MM.1S (cell line): ENCODE data around the gene GTF2H4.

Experiments used
- DNase-seq: peaks from one replicate; pipeline ENCODE4 v3.0.0-alpha.2; 2015
- H2AFZ ChIP-seq: fragments of 300-600 bp; sonication (generic); 2 replicates; pipeline ENCODE4 v1.6.0; 2016; ENCODE audit warnings: antibody characterized with exemption, low read length
- H3F3A ChIP-seq: fragments of 300-600 bp; sonication (generic); 2 replicates; pipeline ENCODE4 v1.6.1; 2016; ENCODE audit warnings: mild to moderate bottlenecking, antibody characterized with exemption, low read length, moderate library complexity, mixed read lengths; ENCODE audit not compliant: insufficient read depth
- H3K27ac ChIP-seq: fragments of 300-600 bp; sonication (generic); 2 replicates; pipeline ENCODE4 v1.5.1; 2016; ENCODE audit warnings: mild to moderate bottlenecking, low read length
- H3K27me3 ChIP-seq: fragments of 300-600 bp; sonication (generic); replicated peaks from 2 replicates; pipeline ENCODE4 v1.6.0; 2016; ENCODE audit warnings: low read length; ENCODE audit not compliant: insufficient read depth
- H3K36me3 ChIP-seq: fragments of 300-600 bp; sonication (generic); replicated peaks from 2 replicates; pipeline ENCODE4 v1.6.1; 2016; ENCODE audit warnings: mild to moderate bottlenecking, low read length, mixed read lengths; ENCODE audit not compliant: insufficient read depth
- H3K4me1 ChIP-seq: fragments of 300-600 bp; sonication (generic); 2 replicates; pipeline ENCODE4 v1.6.1; 2016; ENCODE audit warnings: low read length, mixed read lengths
- H3K4me2 ChIP-seq: fragments of 300-600 bp; sonication (generic); 2 replicates; pipeline ENCODE4 v1.6.0; 2016; ENCODE audit warnings: low read depth, low read length
- H3K4me3 ChIP-seq: fragments of 300-600 bp; sonication (generic); 2 replicates; pipeline ENCODE4 v1.5.1; 2016; ENCODE audit warnings: low read length, mixed read lengths
- H3K79me2 ChIP-seq: fragments of 300-600 bp; sonication (generic); 2 replicates; pipeline ENCODE4 v1.6.1; 2016; ENCODE audit warnings: mixed run types, low read length, mixed read lengths
- H3K9ac ChIP-seq: fragments of 300-600 bp; sonication (generic); 2 replicates; pipeline ENCODE4 v1.6.1; 2016; ENCODE audit warnings: low read length, mixed read lengths
- H3K9me2 ChIP-seq: fragments of 300-600 bp; sonication (generic); replicated peaks from 2 replicates; pipeline ENCODE4 v1.6.1; 2016; ENCODE audit warnings: mild to moderate bottlenecking, low read length, mixed read lengths; ENCODE audit not compliant: insufficient read depth
- H3K9me3 ChIP-seq: fragments of 300-600 bp; sonication (generic); replicated peaks from 2 replicates; pipeline ENCODE4 v1.6.1; 2016; ENCODE audit warnings: mild to moderate bottlenecking, low read length, mixed read lengths; ENCODE audit not compliant: insufficient read depth
- H4K20me1 ChIP-seq: fragments of 300-600 bp; sonication (generic); 2 replicates; pipeline ENCODE4 v1.6.1; 2016; ENCODE audit warnings: mild to moderate bottlenecking, low read length, moderate library complexity, mixed read lengths; ENCODE audit not compliant: insufficient read depth
- CTCF ChIP-seq: fragments of 300-600 bp; sonication (generic); IDR thresholded peaks from 2 replicates; pipeline ENCODE4 v1.5.1; 2016; ENCODE audit warnings: antibody characterized with exemption, low read length, mixed read lengths
- EZH2 ChIP-seq: fragments of 300-600 bp; sonication (generic); optimal IDR thresholded peaks from 2 replicates; pipeline ENCODE3; 2017; ENCODE audit warnings: low read depth, mild to moderate bottlenecking, antibody characterized with exemption, low read length, mixed read lengths
- EZH2phosphoT487 ChIP-seq: fragments of 300-600 bp; sonication (generic); IDR thresholded peaks from 2 replicates; pipeline ENCODE4 v1.6.1; 2018; ENCODE audit warnings: antibody characterized with exemption, low read length

The GTF2H4 gene

DNA sequence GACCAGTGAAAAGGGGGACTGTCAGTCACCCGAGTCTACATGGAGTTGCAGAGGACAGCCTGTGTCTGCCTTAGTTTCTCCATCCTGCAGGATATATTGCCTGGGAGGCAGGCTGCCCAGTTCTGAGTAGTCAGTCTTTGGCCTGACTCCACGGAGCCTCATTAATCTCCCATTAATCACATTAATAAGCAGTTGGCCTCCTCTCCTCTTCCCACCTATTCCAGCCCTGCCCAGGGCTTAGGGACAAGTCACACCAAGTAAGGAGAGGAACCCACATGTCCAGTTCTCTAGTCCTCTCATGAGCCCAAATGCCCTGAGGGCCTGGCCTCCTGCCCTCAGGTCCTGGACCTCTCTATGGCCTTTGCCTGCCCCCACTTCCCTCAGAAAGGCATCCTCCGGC, 31.5 kb downstream of the GTF2H4 start:
- no peak overlapping the region for H3K9ac ChIP-seq
- H3K4me2 ChIP-seq, result no peak overlapping the region
- H3K27ac ChIP-seq, result no peak overlapping the region
- H3K4me3 ChIP-seq, result no peak overlapping the region
- no peaks in the 10 kb centered on the region for H3K79me2 ChIP-seq
- H2AFZ ChIP-seq, result no peak overlapping the region
- no peaks in the 10 kb centered on the region for H3F3A ChIP-seq
- no peaks in the 10 kb centered on the region for H4K20me1 ChIP-seq
- H3K4me1 ChIP-seq, result no peaks in the 10 kb centered on the region
- no peak for DNase-seq
- no peaks in the 10 kb centered on the region for H3K9me2 ChIP-seq
- no peaks in the 10 kb centered on the region for H3K36me3 ChIP-seq
- peaks cover 41% of the 10 kb centered on the region for H3K27me3 ChIP-seq
- no peak for TF ChIP-seq EZH2phosphoT487
- H3K9me3 ChIP-seq, result no peaks in the 10 kb centered on the region

DNA sequence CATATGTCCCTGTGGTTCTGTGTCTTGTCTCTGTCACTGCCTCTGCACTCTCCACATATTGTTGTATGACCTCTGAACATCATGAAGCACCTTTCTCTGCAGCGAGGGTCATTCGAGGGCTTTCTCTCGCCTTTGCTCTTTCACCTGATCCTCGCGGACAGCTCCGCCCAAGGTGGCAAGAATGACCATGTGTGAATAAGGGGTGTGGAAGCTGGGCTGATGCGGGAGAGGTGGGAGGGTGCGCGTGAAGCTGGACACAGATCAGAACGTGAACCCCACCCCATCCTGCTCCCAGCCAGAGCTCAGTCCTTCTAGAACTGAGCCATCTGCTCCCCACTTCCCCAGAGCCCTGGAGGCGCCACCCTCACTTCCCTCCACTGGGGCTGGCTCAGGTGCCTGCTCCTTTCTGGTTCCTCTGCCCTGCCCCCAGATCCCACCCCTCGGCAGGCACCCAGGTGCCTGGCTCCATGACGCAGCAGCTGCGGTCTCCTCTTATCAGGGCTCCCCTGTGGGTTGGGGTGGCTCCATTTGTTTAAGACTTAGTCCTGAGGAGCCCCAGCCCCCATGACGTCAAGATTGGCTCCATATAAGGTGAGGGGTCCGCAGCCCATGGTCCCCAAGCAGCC, 32.5 kb downstream of the GTF2H4 start, which contains the start of gene MUCL3:
Gene MUCL3, plus strand, starts transcription at position 613 of the 626 bp plus-strand sequence. CDS start 27 bp downstream, outside the sequence.
- no peak within 1 kb of the TSS for H3K9ac ChIP-seq
- no peak within 1 kb of the TSS for H3K4me3 ChIP-seq
- no peaks in the 10 kb centered on the region for H3F3A ChIP-seq
- no peak for DNase-seq
- H3K36me3 ChIP-seq, result no peaks in the 10 kb centered on the region
- H3K9me2 ChIP-seq, result no peaks in the 10 kb centered on the region
- TF ChIP-seq EZH2phosphoT487 (no peak), EZH2 (no peak), CTCF (no peak)
- H4K20me1 ChIP-seq, result no peaks in the 10 kb centered on the region
- H3K27me3 ChIP-seq, result peaks cover 41% of the 10 kb centered on the region
- H3K79me2 ChIP-seq, result no peaks in the 10 kb centered on the region
- no peak within 1 kb of the TSS for H3K4me2 ChIP-seq
- no peak within 1 kb of the TSS for H2AFZ ChIP-seq
- H3K27ac ChIP-seq, result no peak within 1 kb of the TSS
- H3K4me1 ChIP-seq, result no peaks in the 10 kb centered on the region
- H3K9me3 ChIP-seq, result no peaks in the 10 kb centered on the region

DNA sequence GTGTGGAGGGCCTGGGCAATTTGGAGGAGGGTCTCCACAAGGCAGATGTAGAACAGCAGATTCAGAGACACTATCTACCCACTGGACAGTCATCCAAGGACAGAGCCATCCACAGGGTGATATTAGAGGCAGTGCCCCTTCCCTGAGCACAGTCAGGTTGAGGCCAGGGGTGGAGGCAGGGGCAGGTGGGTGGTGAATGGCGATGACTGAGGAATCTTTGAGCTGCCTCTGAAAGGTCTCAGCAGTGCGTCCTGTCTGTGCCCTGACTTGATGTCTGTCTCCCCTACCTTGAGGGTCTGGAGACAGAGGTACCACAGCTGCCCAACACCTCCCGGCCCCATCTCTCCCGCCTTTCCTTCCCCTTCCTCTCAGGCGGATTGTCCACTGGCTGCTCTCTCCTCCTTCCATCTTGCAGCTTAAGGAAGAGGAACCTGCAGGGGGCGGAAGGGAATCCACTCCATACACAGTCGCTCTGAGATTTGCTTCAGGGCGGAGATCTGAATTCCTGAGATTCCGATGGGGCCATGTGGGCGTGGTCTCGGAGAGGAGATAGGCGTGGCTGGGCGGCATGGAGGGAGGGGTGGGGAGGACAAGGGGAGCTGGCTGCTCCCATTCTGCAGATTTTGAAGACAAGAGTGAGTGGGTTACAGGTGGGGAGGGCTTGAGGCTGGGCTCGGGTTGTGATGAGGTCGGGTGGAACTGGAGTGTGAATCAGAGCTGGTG, 34.5 kb downstream of the GTF2H4 start:
- no peak for DNase-seq
- Histone ChIP-seq H3K79me2 (no peaks in the 10 kb centered on the region), H2AFZ (no peak overlapping the region), H3K27me3 (peaks cover 37% of the 10 kb centered on the region), H3K9ac (no peak overlapping the region), H3K4me1 (no peaks in the 10 kb centered on the region), H3K9me2 (no peaks in the 10 kb centered on the region), H3K27ac (no peak overlapping the region), H3K4me3 (no peak overlapping the region), H3F3A (no peaks in the 10 kb centered on the region), H4K20me1 (no peaks in the 10 kb centered on the region), H3K9me3 (no peaks in the 10 kb centered on the region), H3K36me3 (no peaks in the 10 kb centered on the region), H3K4me2 (no peak overlapping the region)
- TF ChIP-seq EZH2, result no peak
- no peak for TF ChIP-seq EZH2phosphoT487
- TF ChIP-seq CTCF, result no peak

GRCh38 chr6:30944051-30944450, 36.0 kb downstream of the GTF2H4 start:
- no peaks in the 10 kb centered on the region for H3K36me3 ChIP-seq
- no peak overlapping the region for H3K27ac ChIP-seq
- H4K20me1 ChIP-seq, result no peaks in the 10 kb centered on the region
- no peak for TF ChIP-seq CTCF
- no peak for TF ChIP-seq EZH2
- no peak for TF ChIP-seq EZH2phosphoT487
- H3K9me2 ChIP-seq, result no peaks in the 10 kb centered on the region
- peaks cover 39% of the 10 kb centered on the region for H3K27me3 ChIP-seq
- no peak overlapping the region for H2AFZ ChIP-seq
- no peaks in the 10 kb centered on the region for H3K79me2 ChIP-seq
- no peak overlapping the region for H3K4me3 ChIP-seq
- no peaks in the 10 kb centered on the region for H3K9me3 ChIP-seq
- no peak for DNase-seq
- no peak overlapping the region for H3K9ac ChIP-seq
- H3K4me1 ChIP-seq, result no peaks in the 10 kb centered on the region
- H3F3A ChIP-seq, result no peaks in the 10 kb centered on the region
- no peak overlapping the region for H3K4me2 ChIP-seq
